ENCODE measurements around the gene CYCS. TPM values are rescaled to one million over a fixed set of nuclear protein-coding genes. Genes with fewer than 3 reads are reported as not detected.
"Not testable (repeated sequence)": the region's sequence is repeated elsewhere in the genome, so short reads cannot be mapped to it uniquely, and the experiment has no call there.

CYCS gene
- total RNA-seq, 3 donors from 2014 or later (not counting 1 experiment from before 2014, with no cell fraction given): 124 to 197 (median 167) TPM

DNA sequence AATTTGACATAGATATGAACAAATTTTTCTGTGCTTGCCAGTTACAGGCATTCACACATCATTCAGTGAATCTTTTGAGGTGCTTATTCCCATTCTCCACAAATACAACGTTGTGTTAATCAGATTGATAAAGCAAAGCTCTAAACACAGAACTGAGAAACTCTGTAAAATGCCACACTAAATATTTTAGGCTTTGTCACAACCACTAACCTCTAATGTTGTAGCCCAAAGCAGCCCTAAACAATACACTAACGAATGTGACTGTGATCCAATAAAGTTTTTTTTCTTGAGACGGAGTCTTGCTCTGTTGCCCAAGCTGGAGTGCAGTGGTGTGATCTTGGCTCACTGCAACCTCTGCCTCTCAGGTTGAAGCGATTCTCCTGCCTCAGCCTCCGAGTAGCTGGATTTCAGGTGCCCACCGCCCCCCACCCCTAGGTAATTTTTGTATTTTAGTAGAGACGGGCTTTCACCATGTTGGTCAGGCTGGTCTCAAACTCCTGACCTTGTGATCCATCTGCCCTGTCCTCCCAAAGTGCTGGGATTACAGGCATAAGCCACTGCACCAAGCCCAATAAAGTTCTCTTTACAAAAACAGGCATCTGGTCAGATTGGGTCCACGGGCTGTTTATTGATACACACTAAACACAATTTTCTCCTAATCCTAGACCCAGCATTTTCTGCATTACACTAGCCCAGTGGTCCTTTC lies 6.9 kb downstream of the CYCS start:
- H3K9me3 Mint-ChIP-seq: no peaks in the 10 kb centered on the region
- TF ChIP-seq, protein P1, sequence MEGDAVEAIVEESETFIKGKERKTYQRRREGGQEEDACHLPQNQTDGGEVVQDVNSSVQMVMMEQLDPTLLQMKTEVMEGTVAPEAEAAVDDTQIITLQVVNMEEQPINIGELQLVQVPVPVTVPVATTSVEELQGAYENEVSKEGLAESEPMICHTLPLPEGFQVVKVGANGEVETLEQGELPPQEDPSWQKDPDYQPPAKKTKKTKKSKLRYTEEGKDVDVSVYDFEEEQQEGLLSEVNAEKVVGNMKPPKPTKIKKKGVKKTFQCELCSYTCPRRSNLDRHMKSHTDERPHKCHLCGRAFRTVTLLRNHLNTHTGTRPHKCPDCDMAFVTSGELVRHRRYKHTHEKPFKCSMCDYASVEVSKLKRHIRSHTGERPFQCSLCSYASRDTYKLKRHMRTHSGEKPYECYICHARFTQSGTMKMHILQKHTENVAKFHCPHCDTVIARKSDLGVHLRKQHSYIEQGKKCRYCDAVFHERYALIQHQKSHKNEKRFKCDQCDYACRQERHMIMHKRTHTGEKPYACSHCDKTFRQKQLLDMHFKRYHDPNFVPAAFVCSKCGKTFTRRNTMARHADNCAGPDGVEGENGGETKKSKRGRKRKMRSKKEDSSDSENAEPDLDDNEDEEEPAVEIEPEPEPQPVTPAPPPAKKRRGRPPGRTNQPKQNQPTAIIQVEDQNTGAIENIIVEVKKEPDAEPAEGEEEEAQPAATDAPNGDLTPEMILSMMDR (IDR thresholded peaks at IDR 0.05): no peak
- 84% methylated on average over 8 of the region's 8 CpGs for WGBS (ENCODE audit: insufficient coverage)
- DNase-seq (no peak), ATAC-seq (peak in 1 of 3 donors; percentile 1)
- H3K4me3 ChIP-seq (ENCODE audit: low read length): no peak overlapping the region
- no peaks in the 10 kb centered on the region for H3K27me3 ChIP-seq (ENCODE audit: control insufficient read depth, insufficient read depth, low read length)
- no peaks in the 10 kb centered on the region for H3K36me3 Mint-ChIP-seq
- H3K4me1 Mint-ChIP-seq: peaks cover 27 to 28% of the 10 kb centered on the region in 2 donors
- peak overlapping the region; percentile 82 for H3K27ac ChIP-seq (ENCODE audit: low read length)
- intact Hi-C loops (cut with micrococcal nuclease): no loop called here
- peak overlapping the region; percentile 83 to 96 for H3K27ac Mint-ChIP-seq
- H3K4me3 Mint-ChIP-seq: peak overlapping the region; percentile 77
- no peaks in the 10 kb centered on the region for H3K27me3 Mint-ChIP-seq (ENCODE audit: low read depth in 2 of 2)
- H3K9me3 ChIP-seq (ENCODE audit: control insufficient read depth, insufficient read depth, low read length): no peaks in the 10 kb centered on the region
- H3K4me1 ChIP-seq (ENCODE audit: control insufficient read depth, insufficient read depth, low read length): peaks cover 14% of the 10 kb centered on the region
- peaks cover 29% of the 10 kb centered on the region for H3K36me3 ChIP-seq (ENCODE audit: control insufficient read depth, insufficient read depth, low read length)

DNA sequence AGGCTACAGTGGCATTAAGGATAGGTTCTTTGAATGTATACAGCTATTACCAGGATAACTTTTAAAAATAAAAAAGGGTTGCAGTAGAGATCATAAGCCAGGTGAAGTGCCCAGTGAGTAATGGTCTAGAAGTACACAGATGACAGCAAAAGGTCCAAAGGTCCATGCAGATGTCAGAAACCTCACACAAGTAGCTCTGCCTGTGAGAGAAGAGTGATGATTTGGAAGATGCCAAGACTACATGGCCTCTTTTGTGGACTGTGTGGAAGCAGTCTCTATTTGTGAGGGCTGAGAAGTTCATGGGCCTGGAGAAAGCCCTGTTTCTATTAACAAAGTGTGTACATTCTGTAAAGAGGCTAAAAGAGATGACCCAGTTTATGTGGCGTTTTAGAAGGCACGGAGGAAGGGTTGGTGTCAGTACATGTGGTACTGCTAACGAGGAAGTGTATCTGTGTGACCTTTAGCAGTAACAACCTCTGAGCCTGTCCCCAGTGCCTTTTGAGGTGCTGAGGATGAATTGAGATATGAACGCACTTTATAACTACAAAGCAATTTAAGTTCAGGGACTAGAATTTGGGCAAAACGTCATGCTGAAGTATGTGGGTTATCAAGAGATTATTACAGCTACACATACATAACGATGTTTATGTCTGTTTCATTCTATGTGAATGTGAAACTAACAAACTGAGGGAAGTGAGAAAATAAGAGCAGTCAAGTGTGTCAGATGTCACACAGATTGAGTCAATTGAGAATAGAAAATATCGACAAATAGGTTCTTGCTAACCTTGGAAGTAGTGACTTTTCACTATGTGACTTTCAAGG lies 7.6 kb downstream of the CYCS start:
- no peaks in the 10 kb centered on the region for H3K27me3 ChIP-seq (ENCODE audit: control insufficient read depth, insufficient read depth, low read length)
- peaks cover 14% of the 10 kb centered on the region for H3K4me1 ChIP-seq (ENCODE audit: control insufficient read depth, insufficient read depth, low read length)
- H3K27ac Mint-ChIP-seq: peak overlapping the region; percentile 83 to 96
- peak; percentile 22 to 40 for DNase-seq
- WGBS (ENCODE audit: insufficient coverage): 19% methylated on average over 4 of the region's 7 CpGs
- H3K9me3 ChIP-seq (ENCODE audit: control insufficient read depth, insufficient read depth, low read length): no peaks in the 10 kb centered on the region
- H3K4me3 ChIP-seq (ENCODE audit: low read length): no peak overlapping the region
- H3K4me3 Mint-ChIP-seq: peak overlapping the region; percentile 77
- H3K27me3 Mint-ChIP-seq (ENCODE audit: low read depth in 2 of 2): no peaks in the 10 kb centered on the region
- H3K27ac ChIP-seq (ENCODE audit: low read length): peak overlapping the region; percentile 82
- TF ChIP-seq, protein P1 (IDR thresholded peaks at IDR 0.05): no peak
- H3K4me1 Mint-ChIP-seq: peaks cover 27 to 28% of the 10 kb centered on the region in 2 donors
- peak; percentile 78 to 91 (median 85) for ATAC-seq
- H3K9me3 Mint-ChIP-seq: no peaks in the 10 kb centered on the region
- H3K36me3 Mint-ChIP-seq: no peaks in the 10 kb centered on the region
- intact Hi-C loops (cut with micrococcal nuclease): no loop called here
- peaks cover 25% of the 10 kb centered on the region for H3K36me3 ChIP-seq (ENCODE audit: control insufficient read depth, insufficient read depth, low read length)

DNA sequence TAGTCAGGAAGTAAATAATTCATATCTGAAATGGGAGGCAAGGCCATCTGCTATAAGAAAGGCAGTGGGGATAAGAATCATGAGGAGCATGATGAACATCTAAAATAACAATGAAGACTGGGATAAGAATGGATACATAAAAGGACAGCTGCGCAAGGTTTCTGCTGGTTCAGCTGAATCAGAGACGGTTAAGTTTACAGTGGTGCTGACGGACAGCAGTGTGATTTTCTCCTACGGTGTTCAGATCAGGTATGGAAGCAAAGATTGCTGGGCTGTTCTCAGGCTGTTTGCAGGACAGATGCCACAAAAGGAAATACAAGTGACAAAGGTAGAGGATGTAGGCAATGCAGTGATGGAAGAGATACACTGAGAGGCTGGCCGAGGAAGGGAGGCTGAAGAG lies 8.4 kb downstream of the CYCS start:
- peak overlapping the region; percentile 77 for H3K4me3 Mint-ChIP-seq
- ATAC-seq: no peak
- intact Hi-C loops (cut with micrococcal nuclease): no loop called here
- H3K27ac Mint-ChIP-seq: peak overlapping the region; percentile 83 to 96
- peak overlapping the region; percentile 82 for H3K27ac ChIP-seq (ENCODE audit: low read length)
- H3K4me1 Mint-ChIP-seq: peaks cover 27 to 28% of the 10 kb centered on the region in 2 donors
- peaks cover 14% of the 10 kb centered on the region for H3K4me1 ChIP-seq (ENCODE audit: control insufficient read depth, insufficient read depth, low read length)
- H3K9me3 Mint-ChIP-seq: no peaks in the 10 kb centered on the region
- no peaks in the 10 kb centered on the region for H3K36me3 Mint-ChIP-seq
- no peak overlapping the region for H3K4me3 ChIP-seq (ENCODE audit: low read length)
- no peak for DNase-seq
- no peaks in the 10 kb centered on the region for H3K9me3 ChIP-seq (ENCODE audit: control insufficient read depth, insufficient read depth, low read length)
- H3K36me3 ChIP-seq (ENCODE audit: control insufficient read depth, insufficient read depth, low read length): peaks cover 17% of the 10 kb centered on the region
- no peaks in the 10 kb centered on the region for H3K27me3 ChIP-seq (ENCODE audit: control insufficient read depth, insufficient read depth, low read length)
- TF ChIP-seq, protein P1 (IDR thresholded peaks at IDR 0.05): no peak
- 88% methylated on average over 5 of the region's 5 CpGs for WGBS (ENCODE audit: insufficient coverage)
- no peaks in the 10 kb centered on the region for H3K27me3 Mint-ChIP-seq (ENCODE audit: low read depth in 2 of 2)

DNA sequence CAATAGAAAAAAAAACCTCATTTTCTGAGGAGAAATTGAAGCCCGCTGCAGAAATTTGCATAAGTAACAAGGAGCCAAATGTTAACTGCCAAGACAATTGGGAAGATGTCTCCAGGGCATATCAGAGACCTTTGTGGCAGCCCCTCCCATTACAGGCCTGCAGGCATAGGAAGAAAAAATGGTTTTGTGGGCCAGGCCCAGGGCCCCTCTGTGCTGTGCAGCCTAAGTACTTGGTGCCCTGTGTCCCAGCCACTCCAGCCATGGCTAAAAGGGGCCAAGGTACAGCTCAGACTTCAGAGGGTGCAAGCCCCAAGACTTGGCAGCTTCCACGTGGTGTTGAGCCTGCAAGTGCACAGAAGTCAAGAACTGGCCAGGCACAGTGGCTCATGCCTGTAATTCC lies 14.5 kb downstream of the CYCS start:
- H3K4me1 ChIP-seq (ENCODE audit: control insufficient read depth, insufficient read depth, low read length); H3K27ac ChIP-seq (ENCODE audit: low read length); H3K4me3 Mint-ChIP-seq; H3K9me3 Mint-ChIP-seq; ATAC-seq; H3K4me1 Mint-ChIP-seq; H3K36me3 ChIP-seq (ENCODE audit: control insufficient read depth, insufficient read depth, low read length); H3K36me3 Mint-ChIP-seq; intact Hi-C loops (cut with micrococcal nuclease); H3K27ac Mint-ChIP-seq; H3K9me3 ChIP-seq (ENCODE audit: control insufficient read depth, insufficient read depth, low read length); H3K27me3 Mint-ChIP-seq (ENCODE audit: low read depth in 2 of 2); H3K4me3 ChIP-seq (ENCODE audit: low read length); H3K27me3 ChIP-seq (ENCODE audit: control insufficient read depth, insufficient read depth, low read length); DNase-seq: not testable (repeated sequence)
- 98% methylated on average over 2 of the region's 2 CpGs for WGBS (ENCODE audit: insufficient coverage)

Measured in natural killer cell (primary cell).